ENCODE results near the gene SPATA13. TPM values are rescaled to one million over a fixed set of nuclear protein-coding genes. Genes with fewer than 3 reads are reported as not detected.

Gene SPATA13
- total RNA-seq, 1 experiment from 2014 or later, result 14.1 TPM

- no peaks in the 10 kb centered on the region for H4K20me1 ChIP-seq (ENCODE audit: control insufficient read depth, insufficient read depth, insufficient read length)
Observed at GRCh38 chr13:24234200-24234915, 73.8 kb downstream of the SPATA13 start.

More at GRCh38 chr13:24234200-24234915, 73.8 kb downstream of the SPATA13 start:
- no peaks in the 10 kb centered on the region for H3K4me1 ChIP-seq (ENCODE audit: insufficient read depth, low read length)
- H2BK5ac ChIP-seq (ENCODE audit: insufficient read length, low read length), result no peak overlapping the region
- H3K4me1 Mint-ChIP-seq, result peaks cover 19 to 24% of the 10 kb centered on the region in 2 experiments
- H3T11ph ChIP-seq (ENCODE audit: low read length), result no peak overlapping the region
- H3K79me2 ChIP-seq (ENCODE audit: insufficient read depth, low read length), result 0 out of 2 replicates have a peak, but pooled peaks cover 1% of the 10 kb centered on the region
- H3K27me3 Mint-ChIP-seq (ENCODE audit: low read depth), result no peaks in the 10 kb centered on the region
- no peak overlapping the region for H3K56ac ChIP-seq (ENCODE audit: insufficient read length, low read depth, low read length)
- H2AFZ ChIP-seq (ENCODE audit: low read length), result no peak overlapping the region
- no peak overlapping the region for H2BK15ac ChIP-seq (ENCODE audit: low read depth, low read length)
- H3K14ac ChIP-seq (ENCODE audit: insufficient read depth, low read length), result no peak overlapping the region
- no peak overlapping the region for H3K4me3 Mint-ChIP-seq
- no peaks in the 10 kb centered on the region for H3K27me3 ChIP-seq (ENCODE audit: insufficient read depth, low read length)
- H3K9me3 ChIP-seq (ENCODE audit: control insufficient read depth, low read depth, low read length), result no peaks in the 10 kb centered on the region
- no CpG with 5 or more reads among the region's 5 CpGs for WGBS (ENCODE audit: extremely low coverage, insufficient read length, low lambda C conversion rate)
- H3K79me1 ChIP-seq (ENCODE audit: insufficient read depth, low read depth, low read length, poor library complexity, severe bottlenecking), result peaks cover 5% of the 10 kb centered on the region
- H4K8ac ChIP-seq (replicated peaks; ENCODE audit: insufficient read length, low read depth, low read length), result no peak overlapping the region
- no peak overlapping the region for H3K4me2 ChIP-seq (ENCODE audit: insufficient read depth, insufficient read length, low read length)
- no peak overlapping the region for H3K27ac ChIP-seq (ENCODE audit: insufficient read length, low read depth, low read length)
- no peak for DNase-seq
- no peak overlapping the region for H3K23ac ChIP-seq (ENCODE audit: insufficient read length, low read depth, low read length)
- H2BK120ac ChIP-seq (ENCODE audit: low read depth, low read length, poor library complexity, severe bottlenecking), result no peak overlapping the region
- no peak overlapping the region for H4K91ac ChIP-seq (ENCODE audit: insufficient read length, low read depth, low read length)
- no peak overlapping the region for H2AK5ac ChIP-seq (ENCODE audit: insufficient read length, low read length)
- H2BK12ac ChIP-seq (ENCODE audit: insufficient read length, low read depth, low read length), result no peak overlapping the region
- no peak overlapping the region for H3K18ac ChIP-seq (ENCODE audit: insufficient read length, low read depth, low read length)
- no peaks in the 10 kb centered on the region; a peak in 2 of 7 replicates for H3K36me3 Mint-ChIP-seq (ENCODE audit: insufficient read depth in 1 of 3, low read depth in 3 of 3)
- H3K23me2 ChIP-seq (ENCODE audit: insufficient read length, low read depth, low read length, poor library complexity, severe bottlenecking), result no peaks in the 10 kb centered on the region
- H3K9me3 Mint-ChIP-seq, result no peaks in the 10 kb centered on the region
- no peak overlapping the region for H3K9ac ChIP-seq (ENCODE audit: extremely low read depth, insufficient read length, low read length)
- H3K27ac Mint-ChIP-seq, result no peak overlapping the region
- no peak overlapping the region for H2BK20ac ChIP-seq (ENCODE audit: low read depth, low read length, poor library complexity, severe bottlenecking)
- no peak overlapping the region for H3K4ac ChIP-seq (ENCODE audit: low read depth, low read length)
- no peak for TF ChIP-seq CTCF (conservative IDR thresholded peaks at IDR 0.05)
- H4K5ac ChIP-seq (ENCODE audit: insufficient read length, low read depth, low read length), result no peak overlapping the region

Measured in H9 (cell line).